AG09319 (cell line): ENCODE results near the gene MUC4.

ENCODE experiments used
- DNase-seq: peaks from one replicate; pipeline ENCODE4 v3.0.0-alpha.2; 2010; ENCODE audit warnings: low read depth; ENCODE audit errors: extremely low read depth
- TF ChIP-seq, protein P1 (sequence below): IDR thresholded peaks from 2 replicates; pipeline ENCODE4 v1.5.1; 2011; ENCODE audit warnings: low read depth, mild to moderate bottlenecking, inconsistent platforms, low read length, moderate library complexity

Gene MUC4

DNA sequence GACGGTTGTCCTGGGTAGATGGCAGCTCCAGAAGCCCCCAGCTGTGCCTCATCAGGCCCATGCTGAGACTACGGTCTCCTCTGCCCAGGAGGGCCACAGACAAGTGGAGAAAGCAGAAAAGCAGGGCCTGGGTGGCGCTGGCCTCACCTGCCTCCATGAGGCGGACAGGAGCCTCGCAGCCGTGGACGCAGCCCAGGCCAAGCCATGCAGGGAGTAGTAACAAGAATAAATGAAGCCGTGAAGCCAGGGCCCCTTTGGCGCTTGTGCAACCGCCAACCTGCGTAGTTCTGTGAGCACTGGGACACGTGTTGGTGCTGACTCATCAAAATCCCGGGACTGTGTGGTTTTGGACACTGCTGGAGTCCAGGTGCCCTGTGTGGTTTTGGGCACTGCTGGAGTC is 12.3 kb upstream of the MUC4 start:
- TF ChIP-seq, protein P1, sequence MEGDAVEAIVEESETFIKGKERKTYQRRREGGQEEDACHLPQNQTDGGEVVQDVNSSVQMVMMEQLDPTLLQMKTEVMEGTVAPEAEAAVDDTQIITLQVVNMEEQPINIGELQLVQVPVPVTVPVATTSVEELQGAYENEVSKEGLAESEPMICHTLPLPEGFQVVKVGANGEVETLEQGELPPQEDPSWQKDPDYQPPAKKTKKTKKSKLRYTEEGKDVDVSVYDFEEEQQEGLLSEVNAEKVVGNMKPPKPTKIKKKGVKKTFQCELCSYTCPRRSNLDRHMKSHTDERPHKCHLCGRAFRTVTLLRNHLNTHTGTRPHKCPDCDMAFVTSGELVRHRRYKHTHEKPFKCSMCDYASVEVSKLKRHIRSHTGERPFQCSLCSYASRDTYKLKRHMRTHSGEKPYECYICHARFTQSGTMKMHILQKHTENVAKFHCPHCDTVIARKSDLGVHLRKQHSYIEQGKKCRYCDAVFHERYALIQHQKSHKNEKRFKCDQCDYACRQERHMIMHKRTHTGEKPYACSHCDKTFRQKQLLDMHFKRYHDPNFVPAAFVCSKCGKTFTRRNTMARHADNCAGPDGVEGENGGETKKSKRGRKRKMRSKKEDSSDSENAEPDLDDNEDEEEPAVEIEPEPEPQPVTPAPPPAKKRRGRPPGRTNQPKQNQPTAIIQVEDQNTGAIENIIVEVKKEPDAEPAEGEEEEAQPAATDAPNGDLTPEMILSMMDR, result no peak
- DNase-seq, result no peak

DNA sequence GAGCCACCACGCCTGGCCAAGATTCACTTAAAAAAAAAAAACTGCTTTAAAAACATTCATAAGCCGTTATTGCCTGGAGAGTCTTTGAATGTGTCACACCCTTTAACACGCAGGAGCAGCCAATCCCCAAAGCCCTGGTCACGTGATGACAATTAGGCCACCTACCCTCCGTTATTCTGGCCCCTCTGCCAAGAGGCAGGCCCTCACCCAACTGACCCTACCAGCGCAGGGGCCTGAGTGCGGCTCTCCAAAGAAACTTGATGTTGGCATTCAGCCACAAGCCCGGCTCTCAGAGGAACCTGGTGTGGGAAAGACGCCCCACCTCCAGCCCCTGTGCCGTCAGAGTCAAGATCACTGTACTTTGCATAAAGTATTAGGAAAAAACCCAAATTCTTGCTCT is 11.6 kb upstream of the MUC4 start:
- TF ChIP-seq, protein P1, result no peak
- no peak for DNase-seq

GRCh38 chr3:195822131-195822696 is 10.5 kb upstream of the MUC4 start:
- DNase-seq, result no peak
- TF ChIP-seq, protein P1, result no peak

- no peak for DNase-seq
- TF ChIP-seq, protein P1, result no peak
These were observed 9.8 kb upstream of the MUC4 start for GRCh38 chr3:195821403-195822130.

DNA sequence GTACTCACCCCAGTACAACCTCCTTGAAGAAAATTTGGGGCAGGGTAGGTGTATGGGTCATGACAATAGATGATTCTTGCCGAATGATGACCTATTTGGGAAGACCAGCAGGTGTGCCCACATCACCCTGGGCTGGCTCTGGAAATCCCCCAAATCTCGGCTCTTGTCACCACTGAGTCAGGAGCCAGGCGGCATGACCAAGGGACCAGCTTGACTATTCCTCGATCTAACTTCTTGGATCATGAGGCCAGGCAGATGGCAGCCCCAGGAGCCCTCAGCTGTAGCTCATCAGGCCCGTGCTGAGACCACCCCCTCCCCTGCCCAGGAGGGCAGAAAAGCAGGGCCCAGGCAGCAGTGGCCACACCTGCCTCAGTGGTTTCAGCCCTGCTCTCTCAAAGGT is 9.2 kb upstream of the MUC4 start:
- TF ChIP-seq, protein P1, result no peak
- no peak for DNase-seq

DNA sequence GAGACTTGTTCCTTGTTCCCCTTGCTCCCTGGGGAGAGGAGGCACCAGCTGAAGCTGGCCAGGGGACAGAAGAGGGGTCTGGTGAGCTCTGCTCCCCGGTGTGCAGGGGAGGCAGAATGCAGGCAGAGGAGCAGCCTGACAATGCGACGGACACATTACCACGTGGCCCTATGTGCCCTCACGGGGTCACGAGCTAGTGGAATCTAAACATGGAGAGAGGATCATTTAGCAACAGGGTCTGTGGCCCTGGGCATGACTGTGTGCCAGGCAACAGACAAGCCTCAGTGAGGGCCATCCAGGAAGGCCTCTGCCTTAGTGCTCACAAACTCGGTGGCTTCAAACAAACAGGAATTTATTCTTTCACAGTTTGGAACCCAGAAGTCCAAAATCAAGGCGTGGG is 8.5 kb upstream of the MUC4 start:
- no peak for DNase-seq
- TF ChIP-seq, protein P1, result no peak

DNA sequence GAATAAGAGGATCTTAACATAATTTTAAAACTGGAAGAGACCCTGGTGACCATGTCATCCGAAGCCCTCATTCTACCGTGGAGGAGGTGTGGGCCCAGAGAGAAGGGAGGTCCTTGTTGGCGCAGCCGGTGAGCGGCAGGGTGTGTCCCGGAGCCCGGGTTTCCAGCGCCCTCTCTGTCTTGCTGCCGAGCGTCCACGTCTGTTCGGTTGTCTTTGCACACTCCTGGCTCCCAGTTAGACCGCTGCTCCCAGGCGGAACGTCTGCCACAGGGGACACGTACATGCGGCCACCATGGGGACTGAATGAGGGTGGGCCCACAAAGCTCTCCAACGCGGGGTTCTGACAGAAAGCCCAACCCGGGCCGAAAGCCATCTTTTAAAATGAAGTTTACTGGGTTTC is 6.6 kb upstream of the MUC4 start:
- no peak for DNase-seq
- TF ChIP-seq, protein P1, result no peak
